Stimulated activated CD8-positive, alpha-beta memory T cell treated with anti-CD3 and anti-CD28 coated beads, Interleukin-7, amount 100 ng/mL, for 24 hours (primary cell): Measurements from ENCODE around the gene DOHH.
"Not testable (repeated sequence)": the region's sequence is repeated elsewhere in the genome, so short reads cannot be mapped to it uniquely, and the experiment has no call there.

Source experiments
- DNase-seq: peaks from one replicate; pipeline ENCODE4 v3.0.0-alpha.2; 2020; ENCODE audit warnings: low read depth

Gene DOHH

DNA sequence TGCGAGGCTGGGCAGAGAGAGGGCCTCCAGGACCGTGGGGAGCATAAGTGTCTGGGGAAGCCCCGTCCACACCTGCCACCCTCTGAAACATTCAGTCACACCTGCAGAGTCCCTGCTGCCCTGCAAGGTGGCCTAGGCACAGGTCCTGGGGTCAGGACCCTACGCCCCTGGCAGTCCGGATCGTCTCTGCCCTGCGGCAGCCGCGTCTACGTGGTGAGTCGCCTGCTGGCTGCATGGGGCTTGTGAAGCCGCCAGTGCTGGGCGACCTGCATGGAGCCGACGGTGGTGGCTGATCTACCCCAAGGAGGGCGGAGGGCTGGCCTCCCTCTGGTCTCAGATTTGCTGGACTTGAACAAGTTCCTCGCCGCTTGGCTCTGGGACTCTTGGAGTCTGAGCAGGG is 18.7 kb upstream of the DOHH start:
- no peak for DNase-seq

- no peak for DNase-seq
Observed at GRCh38 chr19:3518659-3519058, 18.2 kb upstream of the DOHH start.

DNA sequence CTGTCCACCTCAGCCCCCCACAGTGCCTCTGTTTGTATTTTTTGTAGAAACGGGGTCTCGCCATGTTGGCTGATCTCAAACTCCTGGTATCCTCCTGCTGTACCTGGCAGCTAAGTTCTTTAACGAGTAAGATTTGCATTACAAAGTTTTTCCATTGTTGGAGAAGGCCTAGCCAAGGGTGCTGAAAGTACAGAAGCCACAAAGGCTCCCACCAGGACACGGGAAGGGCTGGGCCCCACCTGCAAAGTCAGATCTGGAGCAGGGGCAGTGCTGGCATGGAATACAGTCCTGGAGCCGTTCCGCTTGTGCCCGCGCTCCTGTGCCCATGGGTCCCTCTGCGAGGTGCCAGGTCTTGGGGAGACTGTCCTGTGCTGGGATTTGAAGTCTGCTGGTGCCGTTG is 17.8 kb upstream of the DOHH start:
- no peak for DNase-seq

DNA sequence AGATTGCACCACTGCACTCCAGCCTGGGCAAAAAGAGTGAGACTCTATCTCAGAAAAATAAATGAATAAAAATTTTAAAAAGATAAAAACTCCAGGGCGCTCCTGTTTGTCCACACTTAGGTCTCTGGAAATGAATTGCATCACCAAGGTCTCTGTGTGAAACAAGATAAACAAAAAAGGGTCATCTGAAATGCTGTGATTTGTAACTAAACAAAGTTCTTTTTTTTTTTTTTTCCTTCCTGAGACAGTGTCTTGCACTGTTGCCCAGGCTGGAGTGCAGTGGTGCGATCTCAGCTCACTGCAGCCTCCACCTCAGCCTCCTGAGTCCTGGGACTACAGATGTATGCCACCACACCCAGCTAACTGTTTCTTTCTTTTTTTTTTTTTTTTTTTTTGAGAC is 17.2 kb upstream of the DOHH start:
- DNase-seq, result no peak

DNA sequence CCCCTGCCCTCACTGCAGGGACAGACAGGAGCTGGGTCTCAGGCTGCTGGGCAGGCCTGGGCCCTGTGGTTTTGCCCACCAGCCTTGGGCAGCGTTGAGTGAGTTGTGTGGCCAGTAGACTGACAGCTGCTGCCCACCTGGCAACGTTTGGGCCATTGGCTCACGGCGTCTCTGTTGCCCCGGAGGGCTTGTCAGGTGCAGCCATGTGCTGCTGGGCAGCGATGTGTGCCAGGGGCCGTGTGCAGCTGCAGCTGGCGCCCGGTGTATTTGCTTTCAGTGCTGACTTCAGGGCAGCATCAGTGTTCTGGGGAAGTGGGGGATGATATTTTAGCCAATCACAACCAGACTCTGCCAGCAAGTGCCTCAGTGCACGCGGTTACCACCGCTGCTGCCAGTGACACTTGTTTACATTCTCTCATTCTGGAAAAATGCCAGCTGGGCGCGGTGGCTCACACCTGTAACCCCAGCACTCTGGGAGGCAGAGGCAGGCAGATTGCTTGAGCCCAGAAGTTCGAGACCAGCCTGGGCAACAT is 16.3 kb upstream of the DOHH start:
- DNase-seq, result no peak

GRCh38 chr19:3515891-3516422 is 15.5 kb upstream of the DOHH start:
- DNase-seq, result no peak

- DNase-seq, result no peak
Observed at GRCh38 chr19:3514930-3515329, 14.5 kb upstream of the DOHH start.

- no peak for DNase-seq
Observed at GRCh38 chr19:3513229-3514140, 13.0 kb upstream of the DOHH start.

GRCh38 chr19:3512562-3513228 is 12.2 kb upstream of the DOHH start:
- no peak for DNase-seq

DNA sequence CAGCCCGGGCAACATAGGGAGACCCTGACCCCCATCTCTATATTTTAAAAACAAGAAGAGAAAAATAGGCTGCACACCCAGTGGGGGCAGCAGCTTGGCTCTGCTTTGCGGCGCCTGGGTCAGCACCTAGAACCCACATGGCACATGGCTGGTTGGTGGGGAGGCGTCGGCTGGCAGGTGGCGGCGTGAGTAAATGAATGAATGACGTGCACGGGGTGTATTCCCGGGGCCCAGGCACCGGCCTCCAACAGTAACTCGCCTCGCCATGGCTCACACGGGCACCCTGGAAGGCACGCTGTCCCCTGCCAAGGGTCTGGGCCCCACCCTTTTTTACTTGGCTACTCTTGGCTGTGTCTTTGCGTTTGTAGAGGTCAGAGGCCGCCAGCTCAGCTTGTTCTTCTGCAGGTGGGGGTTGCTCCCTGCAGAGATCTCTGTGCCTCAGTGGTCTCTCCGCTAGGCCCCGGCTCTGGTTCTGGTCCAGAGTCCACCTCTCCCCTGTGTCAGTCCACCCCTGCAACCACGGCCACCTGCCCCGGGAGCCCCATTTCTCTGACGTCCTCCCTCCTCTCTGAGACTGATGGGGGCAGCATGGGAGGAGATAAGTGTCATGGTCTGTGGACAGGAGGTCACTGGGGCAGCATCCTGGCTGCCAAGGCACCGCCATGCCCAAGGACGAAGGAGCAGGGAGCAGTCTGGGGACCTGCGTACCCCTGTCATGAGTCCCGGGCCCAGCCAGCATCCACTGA is 11.2 kb upstream of the DOHH start:
- no peak for DNase-seq

DNA sequence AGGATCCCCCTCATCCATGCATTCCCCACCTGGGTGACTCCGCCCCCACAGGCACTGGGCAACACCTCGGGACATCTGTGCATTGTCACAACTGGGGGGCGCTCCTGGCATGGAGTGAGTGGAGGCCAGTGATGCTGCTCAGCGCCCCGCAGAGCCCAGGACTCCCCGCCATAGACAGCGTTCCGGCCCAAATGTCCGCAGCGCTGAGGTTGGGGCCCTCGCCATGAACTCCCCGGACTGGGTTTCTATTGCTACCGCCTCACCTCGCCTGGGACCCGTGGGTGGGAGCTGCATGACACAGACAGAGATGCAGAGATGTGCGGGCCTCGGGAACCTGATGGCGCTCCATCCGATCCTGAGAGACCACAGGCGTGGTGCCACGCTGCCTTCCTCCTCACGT is 10.3 kb upstream of the DOHH start:
- DNase-seq, result no peak

- no peak for DNase-seq
Observed at GRCh38 chr19:3509566-3509989, 9.1 kb upstream of the DOHH start.

DNA sequence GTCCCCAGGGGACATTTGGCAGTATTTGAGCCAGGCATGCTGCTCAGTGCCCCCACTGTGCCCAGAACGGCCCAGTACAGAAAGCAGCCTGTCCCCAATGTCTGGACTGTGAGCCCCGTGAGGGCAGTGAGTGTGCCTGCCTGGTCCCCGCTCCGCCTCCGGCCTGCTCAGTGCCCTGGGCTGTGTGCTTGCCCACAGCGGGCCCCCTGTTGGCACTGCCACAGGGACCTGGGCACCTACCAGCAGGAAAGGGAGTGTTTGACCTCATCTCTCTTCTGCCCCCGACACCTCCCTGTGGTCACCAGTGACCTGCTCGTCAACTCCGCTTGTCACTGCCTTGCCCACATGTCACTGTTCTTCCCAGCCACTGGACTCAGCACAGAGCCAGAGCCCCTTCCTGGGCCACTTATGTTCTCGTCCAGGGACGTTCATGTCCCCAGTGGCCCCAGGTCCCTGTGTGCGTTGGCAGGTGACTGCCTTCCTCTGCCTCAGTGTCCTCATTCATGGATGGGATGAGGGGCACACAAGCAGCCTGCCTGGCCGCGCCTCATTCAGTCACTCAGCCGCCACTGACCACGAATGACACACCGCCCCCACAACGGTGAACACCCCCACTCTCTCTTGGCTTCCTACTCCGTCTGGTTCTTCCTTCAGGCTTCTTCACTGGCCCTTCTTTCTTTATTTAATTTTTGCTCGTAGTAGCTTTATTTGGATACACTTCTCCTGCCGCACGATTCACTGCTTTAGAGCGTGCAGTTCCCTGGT is 8.5 kb upstream of the DOHH start:
- DNase-seq, result no peak

DNA sequence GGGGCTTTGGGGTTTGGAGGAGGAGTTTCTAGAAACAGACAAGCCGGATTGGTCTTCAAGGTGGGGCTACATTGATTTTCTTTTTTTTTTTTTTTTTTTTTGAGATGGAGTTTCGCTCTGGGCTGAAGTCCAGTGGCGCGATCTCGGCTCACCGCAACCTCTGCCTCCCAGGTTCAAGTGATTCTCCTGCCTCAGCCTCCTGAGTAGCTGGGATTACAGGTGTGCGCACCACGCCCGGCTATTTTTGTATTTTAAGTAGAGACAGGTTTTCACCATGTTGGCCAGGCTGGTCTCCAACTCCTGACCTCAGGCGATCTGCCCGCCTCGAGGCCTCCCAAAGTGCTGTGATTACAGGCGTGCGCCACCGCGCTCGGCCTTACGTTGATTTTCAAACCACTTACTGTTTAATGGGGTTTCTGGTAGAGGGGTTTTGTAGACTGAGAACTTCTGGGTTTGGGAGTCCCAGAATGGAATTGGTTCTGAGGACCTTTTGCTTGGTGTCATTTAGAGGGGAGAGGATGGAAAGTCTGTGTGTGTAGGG is 7.7 kb upstream of the DOHH start:
- not testable (repeated sequence) for DNase-seq

DNA sequence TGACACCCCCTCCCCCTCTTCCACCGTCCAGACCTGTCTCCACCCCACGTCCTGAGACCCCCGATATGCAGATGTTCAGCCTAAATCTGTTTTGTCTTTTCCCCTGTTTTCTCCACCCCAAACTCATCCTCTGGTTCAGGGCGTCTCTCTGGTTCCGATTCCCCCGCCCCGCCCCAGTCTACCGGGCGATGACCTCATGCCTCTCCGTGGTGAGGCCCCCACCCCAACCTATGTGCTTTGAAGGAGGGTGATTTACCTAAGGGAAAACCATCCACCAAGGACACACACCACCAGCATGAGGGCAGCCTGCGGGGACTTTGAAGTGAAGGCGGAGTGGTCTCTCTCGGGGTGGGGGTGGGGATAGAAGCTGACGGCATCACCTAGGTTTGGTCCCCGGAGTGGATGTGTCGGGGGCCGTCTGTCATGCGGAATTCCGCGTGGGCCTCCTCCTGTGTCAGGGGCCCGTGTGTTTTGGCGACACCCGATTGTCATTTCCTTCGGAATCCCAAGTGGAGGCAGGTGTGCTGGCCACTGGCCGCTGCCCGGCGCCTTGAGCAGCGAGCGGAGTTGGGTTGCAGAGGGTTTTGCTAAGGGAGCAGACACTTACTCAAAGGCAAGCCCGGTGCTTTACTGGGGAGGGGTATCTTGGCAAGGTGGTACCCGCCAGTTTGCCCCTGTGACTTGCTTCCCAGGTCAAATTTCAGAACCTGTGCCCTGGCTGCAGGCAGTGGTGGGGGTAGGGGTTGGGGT is 7.1 kb upstream of the DOHH start:
- DNase-seq, result no peak

DNA sequence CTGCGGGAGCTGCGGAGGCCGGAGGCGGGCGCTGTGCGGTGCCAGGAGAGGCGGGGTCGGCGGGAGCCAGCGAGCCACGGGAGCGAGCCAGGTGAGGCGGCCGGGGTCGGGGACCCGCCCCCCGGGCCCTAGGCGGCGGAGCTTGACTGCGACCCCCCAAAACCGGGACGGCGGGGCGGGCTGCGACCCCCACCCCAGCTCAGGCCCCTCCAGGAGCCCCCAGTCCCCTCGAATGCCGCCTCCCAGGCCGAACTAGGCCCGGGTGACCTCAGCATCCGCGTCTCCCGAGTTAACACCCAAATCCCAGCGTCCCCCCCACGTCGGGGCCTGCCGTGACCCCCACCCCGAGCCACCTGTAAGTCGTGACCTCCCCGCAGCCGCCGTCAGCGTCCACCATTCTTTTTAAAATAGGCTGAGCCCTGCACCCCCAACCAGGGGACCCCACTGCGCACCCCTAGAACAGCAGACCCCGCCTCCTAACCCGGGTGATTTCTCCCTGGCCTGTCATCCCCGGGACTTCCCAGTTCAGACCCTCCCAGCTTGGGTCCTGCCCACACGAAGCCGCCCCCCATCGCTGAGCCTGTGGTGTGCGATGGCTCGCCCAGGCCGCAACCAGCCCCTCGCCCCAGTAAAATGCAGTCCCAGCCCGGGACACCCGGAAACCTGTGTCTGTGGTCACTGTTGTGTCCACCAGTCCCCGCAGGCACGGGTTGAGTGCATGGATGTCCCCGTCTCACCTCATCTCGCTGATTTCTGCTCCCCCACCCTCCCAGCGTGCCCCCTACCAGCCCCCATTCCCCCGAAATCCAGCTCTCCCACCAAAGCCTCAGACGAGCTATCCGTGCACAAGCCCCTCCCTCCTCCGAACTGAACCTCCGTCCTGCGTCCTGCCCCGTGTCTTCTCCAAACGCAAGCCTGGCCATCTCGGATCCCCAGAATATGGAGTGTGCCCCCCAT is 6.2 kb upstream of the DOHH start:
- DNase-seq, result no peak

- DNase-seq, result peak; percentile 99
Observed at GRCh38 chr19:3505598-3506383, 5.3 kb upstream of the DOHH start, which contains the start of gene FZR1. TSS of gene FZR1 (plus strand) at chr19:3506311. CDS start at chr19:3522990, 16,679 bp downstream.

DNA sequence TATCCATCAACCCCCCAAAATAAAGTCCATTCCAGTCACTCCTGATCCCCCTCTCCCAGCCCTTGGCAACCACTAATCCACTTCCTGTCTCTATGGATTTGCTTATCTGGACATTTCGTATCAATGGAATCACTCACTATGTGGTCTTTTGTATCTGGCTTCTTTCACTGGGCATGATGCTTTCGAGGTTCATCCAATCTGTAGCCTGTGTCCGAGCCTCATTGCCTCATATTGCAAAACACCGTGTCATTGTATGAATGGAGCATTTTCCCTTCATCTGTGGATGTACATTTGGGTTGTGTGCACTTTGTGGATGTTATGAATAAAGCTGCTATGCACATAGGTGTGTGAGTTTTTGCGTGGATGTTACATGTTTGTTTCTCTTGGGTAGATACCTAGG is 4.3 kb upstream of the DOHH start:
- no peak for DNase-seq
